Pulmonary artery endothelial cell (primary cell): Measurements from ENCODE around the gene TRPM5. TPM values are rescaled to one million over a fixed set of nuclear protein-coding genes. Genes with fewer than 3 reads are reported as not detected.
A peak's percentile ranks its signal among the peaks of the same experiment; 100 is the strongest.

ENCODE experiments used
- DNase-seq: peaks from one replicate; pipeline ENCODE4 v3.0.0-alpha.2; 2011; ENCODE audit warnings: low read depth, low spot score
- total RNA-seq: library from RNA; depleted of rRNA; stranded (reverse); fragments of >200 nt; gene quantifications from 2 replicates; pipeline ENCODE4 v1.2.3, GENCODE V29; 2014

TRPM5 gene
- total RNA-seq, 1 donor from 2014 or later, result not detected

DNA sequence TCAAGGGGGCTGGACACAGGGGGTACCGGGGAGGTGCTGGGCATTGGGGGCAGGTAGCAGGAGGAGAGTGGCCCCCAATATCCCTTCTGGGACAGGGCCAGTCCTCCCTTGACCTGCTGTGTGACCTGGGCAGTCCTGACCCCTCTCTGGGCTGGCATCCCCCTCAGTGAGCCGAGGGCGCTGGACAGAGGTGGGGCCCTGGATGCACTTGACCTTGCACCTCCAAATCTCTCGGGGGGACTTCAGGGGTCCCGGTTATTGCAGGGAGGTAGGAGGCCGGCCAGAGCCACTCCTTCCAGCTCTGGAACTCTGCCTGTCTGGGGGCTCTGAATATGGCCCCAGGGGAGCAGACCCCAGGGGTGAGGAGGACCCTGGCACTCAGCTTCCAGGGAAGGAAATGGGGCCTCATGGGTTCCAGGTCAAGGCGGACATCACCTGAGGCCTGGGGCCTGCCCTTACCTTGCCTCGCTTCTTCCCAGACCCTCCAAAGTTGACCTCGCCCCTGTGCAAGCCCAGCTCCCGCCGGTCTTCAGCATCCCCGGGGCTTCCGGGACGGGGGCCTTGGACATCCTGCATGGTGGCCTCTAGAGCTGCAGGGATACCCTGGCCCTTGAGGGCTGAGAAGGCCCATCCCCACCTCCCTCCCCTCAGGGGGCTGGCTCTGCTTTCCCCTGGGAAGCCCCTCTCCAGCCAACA is 21.7 kb downstream of the TRPM5 start:
- DNase-seq, result no peak

DNA sequence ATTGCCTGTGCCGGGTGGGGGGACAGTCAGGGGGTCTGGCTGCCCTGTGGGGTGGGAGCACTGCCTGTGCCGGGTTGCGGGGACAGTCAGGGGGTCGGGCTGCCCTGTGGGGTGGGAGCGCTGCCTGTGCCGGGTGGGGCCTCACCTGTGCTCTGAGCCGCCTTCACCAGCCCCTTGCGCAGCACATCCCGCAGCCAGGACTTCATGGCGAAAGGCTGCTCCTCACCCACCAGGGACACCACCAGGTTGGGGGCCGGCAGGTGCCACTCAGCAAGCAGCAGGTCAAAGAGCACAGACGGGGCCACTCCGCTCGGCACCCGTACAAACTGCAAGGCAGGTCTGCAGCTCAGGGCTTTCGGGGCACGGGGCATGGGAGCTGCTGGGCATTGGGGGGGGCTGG is 22.3 kb downstream of the TRPM5 start:
- DNase-seq, result no peak

DNA sequence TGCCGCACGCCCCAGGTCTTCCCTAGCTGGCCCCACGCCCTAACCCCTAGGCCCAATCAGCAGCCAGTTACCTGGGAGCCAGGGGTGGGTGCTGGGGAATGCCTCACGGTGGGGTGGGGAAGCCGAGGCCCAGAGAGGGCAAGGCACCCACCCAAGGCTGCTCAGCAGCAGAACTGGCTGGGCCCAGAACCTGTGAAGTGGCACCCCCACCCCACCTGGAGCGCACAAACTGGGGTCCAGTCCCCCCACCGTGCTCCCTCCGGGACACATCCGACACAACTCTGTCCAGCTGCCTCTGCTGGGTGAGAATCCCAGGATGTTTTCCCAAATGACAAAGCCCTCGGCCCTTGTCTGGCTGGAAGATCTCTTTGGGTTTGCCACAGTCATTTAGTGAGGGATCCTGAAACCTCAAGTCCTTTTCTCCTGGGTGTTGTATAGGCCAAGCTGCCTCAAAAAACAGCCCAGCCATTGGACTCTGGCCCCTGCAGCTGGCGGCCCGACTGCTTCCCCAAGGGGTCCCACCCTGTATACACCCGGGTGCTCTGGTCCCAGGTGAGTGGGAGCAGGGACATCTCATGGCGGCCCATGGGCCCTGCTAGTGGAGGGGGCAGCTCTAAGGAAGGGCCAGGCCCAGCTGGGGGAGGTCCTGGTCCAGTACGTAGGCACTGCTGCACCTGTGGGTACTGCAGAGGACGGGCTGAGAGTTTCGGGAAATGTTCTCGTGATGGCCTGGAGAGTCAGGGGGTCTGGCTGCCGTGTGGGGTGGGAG is 22.9 kb downstream of the TRPM5 start:
- DNase-seq, result no peak

DNA sequence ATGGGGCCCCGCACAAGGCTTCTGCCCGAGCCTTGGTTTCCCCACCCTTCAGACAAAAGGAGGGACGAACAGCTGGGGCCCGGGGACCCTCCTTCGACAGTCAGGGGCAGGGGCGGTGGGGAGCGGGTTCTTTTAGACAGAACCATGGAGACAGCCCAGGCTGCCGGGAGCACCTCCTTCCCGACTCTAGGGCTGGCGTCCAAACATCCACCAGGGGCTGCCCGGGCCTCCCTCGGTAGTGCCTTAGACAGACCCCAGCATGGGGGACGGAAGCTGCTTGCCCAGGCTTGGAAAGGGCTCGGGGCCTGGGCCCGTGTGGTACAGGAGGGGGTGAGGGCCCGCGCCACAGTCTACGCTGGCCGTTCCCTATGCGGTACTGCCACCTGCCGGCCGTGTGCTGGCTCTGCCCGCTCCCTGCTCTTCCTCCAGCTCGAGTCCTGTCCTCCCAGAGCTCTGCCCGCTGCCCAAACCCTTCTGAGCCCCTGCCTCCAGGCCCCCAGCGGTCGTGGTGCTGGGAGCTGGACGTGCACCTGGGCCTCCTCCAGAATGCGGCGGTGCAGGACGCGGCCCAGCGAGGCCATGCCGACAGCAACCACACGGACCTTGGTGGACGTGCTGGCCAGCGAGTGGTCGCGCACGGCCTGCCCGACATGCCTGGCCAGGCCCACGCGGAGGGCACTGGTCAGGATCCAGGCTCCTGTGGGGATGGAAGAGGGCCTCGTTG is 23.6 kb downstream of the TRPM5 start:
- peak; percentile 22 for DNase-seq

DNA sequence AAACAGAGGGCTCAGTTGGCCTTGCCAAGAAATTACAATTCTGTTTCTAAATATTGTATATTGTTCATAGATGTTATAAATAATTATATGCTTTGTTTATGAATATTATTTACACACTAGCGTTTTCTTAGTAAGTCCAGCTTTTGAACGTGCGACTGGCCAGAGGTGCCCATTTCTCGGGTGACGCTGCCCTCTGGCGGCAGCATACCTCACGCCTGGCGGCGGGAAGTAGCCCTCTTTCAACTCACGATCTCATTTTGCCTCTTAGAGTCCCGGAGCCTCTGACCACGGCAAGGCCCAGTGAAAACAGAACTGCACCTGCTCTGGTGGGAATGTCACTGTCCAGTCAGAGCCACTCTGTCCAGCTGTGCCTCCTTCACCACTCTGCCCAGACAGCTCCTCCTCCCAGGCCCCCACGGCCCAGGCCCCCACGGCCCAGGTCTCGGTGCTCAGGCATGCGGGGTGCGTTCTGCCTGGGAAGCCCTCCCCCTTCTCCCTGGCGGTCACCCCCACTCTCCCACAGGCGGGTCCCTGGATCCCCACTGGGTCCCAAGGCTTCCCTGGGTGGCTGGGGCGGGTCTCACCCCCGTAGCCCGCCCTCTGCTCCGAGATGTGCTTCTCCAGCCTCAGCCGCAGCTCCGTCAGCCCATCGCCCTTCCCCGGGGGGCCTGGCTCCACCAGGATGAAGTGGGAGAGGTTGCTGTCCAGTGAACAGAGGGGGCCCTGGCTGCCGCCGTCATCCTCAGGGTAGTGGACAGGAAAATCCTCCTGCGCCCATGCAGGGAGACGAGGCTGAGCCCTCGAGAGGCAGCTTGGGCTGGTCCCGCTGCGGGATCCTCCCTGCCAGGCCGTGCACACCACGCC is 24.4 kb downstream of the TRPM5 start:
- DNase-seq, result peak; percentile 40

DNA sequence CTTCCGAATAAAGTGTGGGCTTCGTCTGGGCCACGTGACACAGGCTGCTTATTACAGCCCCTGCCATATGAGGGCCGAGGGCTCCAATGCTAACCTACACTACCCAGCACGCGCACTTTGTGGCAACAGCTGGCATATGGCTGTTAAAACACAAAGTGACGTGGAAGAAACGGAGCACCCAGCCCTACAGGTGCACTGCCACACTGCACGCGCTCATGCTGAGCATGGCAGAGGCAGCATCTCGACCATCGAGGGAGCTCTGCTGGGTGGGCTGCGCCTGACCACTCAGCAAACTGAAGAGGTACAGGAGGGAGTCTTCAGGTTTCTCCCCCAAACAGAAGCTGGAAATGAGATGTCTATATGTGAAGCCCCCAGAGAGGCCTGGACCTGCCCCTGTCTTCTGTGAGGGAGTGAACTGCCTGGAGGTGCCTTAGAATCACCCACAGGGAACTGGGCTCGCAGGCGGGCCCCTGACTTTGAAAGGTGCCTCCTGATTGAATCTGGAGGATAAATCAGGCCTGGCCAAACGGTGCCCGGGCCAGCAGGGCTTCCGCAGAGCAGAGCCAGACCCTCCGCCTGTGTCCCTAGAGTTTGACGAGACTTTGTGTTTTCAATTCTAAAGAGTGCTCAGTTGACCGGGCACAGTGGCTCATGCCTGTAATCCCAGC is 25.5 kb downstream of the TRPM5 start:
- no peak for DNase-seq

DNA sequence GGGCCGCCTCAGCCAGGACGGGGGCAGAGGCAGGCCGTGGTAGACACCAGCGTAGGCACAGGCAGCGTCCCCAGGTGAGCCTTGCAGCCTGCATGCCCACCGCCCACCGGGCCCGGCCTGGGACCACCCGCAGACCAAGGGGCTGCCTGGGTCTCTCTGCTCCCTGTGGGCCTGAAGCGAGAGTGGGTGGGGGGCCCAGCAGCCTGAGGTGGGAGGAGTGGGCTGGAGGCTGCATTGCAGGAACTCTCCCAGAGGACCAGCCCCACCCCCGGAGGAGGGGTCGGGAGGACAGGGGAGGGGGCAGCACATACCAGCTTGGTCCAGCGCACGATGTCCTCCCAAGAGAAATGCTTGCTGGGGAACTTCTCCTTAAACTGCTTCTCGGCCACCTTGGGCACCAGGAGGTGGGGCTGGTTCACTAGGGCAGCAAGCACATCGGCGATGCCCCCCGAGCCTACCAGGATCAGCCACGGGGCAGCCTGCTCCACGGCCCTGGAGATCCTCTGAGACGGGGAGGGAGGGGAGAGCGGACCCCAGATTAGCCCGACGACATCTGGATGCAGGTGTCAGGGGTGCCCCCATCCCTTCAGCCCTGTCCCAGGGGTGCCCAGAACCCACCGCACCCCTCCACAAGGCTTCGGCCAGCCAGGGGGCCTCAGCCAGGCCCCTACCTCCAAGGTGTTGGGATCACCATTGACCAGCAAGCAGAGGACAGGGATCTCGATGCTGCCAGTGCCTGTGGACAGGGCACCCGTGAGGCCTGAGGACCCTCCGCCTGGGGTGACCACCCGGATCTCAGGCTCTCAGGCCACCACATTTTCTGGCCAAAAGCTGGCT is 26.2 kb downstream of the TRPM5 start:
- no peak for DNase-seq

DNA sequence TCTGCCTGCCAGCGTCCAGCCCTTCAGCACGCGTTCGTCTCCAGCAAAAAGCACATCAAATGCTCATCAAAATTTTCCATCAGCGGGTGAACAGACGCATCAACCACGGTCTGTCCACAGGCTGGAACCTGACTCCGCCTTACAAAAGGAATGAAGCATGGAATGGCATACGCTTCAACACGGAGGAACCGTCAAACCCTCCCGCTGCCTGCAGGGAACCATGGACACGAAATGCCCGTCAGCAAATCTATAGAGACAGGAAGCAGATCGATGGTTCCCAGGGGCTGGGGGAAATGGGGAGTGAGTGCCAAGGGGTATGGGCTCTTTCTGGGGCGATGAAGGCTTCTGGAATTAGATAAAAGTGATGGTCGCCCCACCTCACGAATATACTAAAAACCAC is 27.5 kb downstream of the TRPM5 start:
- DNase-seq, result no peak

DNA sequence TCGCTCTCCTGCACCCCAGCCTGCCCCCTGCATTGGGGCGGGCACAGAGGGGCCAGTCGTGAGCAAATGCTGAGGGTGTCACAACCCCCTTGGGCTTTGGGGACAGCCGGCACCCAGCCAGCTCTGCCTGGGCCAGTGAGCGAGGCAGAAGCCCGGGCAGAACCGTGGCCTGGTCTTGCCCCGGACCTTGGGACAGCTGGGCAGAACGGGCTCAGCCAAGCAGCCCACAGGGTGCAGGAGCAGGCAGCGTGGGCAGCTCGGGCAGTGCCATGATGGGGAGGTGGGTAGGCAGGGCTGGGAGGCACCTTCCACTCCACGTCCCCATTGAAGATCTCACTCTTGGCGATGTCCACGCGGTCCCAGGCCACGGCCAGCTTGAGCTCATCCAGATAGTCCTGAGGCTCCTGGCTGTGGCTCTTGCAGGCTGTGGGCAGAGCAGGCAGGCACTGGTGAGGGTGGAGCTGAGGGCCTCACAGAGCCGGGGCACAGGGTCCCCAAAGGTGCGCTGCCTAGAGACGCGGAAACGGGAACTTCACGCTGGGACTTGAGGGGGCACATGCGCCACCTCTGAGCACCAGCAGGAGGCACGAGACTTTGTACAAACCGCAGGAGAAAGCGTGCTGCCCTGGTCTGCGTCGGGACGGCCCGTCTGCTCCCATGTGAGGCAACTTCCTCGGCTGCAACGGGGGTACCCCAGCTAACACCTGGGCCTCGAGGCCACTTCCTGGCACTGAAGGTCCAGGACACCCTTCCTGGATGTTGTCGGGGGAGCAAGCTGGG is 28.5 kb downstream of the TRPM5 start:
- DNase-seq, result no peak

DNA sequence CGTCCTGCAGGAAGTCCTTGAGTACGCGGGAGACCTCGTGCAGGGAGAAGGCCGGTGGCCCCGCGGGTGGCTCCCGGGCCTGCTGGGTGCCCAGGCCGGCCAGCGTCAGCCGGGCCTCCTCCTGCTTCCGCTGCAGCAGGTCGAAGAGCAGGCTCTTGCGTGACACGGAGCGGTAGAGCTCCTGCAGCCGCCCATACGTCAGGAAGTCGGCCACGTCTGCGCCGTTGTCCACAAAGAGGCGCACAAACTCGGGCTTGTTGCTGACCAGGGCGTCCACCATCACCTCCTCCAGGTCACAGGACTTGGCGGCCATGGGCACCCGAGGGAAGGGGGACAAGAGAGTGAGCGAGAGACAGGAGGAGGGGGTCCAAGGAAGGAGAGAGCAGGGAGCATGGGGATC is 29.1 kb downstream of the TRPM5 start:
- no peak for DNase-seq

DNA sequence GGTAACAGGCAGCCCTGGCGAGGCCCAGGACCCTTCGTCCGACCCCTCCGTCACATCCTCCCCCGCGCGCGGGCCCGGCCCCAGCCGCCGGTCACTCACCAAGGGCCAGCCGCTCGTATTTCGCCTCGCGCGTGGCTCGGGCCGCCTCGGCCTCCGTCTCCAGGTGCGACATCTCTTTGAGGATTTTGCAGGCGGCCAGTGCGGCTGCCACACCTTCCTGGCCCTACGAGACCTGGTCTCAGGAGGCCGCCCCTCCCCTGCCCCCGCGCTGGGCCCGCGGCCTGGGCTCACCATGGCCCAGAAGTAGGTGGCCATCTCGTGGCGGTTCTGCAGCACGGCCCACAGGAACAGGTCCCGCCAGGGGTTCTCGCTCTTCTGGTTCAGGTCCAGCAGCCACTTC is 29.7 kb downstream of the TRPM5 start:
- DNase-seq, result no peak

DNA sequence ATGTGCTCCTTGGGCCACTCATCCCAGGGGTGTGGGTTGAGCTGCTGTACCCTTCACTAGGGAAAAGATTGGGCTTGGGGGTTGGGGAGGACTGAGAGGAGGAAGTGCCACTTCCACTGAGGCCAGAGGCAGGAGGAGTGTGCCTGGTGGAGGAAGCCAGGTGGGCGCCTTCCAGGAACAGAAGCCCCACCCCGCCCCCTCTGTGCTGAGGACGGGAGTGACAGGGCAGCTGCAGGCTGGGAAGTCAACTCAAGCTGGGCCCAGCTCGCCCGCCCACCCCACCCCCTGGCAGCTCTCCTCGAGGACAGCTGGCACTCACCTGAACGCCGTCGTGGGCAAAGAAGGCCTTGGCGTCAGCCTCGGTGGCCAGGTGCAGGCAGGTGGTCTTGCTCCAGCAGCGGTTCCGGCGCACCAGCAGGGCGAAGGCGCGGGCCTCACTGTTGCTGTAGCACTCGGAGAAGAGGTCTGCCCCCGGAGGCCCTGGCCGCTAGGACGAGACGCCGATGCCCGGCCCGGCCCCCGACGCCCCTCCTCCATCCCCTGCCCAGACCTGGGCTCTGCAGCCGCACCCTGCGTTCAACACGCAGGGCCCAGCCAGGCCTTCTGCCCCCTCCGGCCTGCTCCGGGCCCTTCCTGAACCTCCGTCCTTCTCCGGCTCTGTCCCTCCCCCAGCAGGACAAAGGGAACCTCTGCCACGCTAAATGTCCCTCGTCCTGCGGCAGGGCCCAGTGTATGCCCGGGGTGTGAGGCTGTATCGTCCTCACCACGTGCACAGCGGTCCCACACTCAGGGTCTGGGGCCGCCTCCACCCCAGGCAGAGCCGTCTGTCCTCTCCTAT is 30.4 kb downstream of the TRPM5 start:
- no peak for DNase-seq

DNA sequence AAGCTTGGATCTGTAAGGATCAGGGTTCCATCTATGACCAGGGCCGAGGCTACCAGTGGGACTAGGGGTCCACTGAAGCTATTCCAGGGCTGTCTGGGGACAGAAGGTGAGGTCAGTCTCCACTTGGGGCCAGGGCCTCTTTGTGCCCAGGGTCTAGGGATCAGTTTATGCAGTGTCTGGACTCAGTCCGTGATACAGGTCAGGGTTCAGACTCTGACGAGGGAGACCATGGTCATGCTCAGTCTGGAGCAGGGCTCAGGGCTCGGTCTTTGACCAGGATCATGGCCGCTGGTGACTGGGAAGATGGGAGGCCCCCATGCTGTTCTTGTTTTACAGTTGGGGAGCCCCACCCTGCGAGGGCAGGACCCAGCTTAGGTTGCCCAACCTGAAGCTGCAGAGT is 32.0 kb downstream of the TRPM5 start:
- no peak for DNase-seq

DNA sequence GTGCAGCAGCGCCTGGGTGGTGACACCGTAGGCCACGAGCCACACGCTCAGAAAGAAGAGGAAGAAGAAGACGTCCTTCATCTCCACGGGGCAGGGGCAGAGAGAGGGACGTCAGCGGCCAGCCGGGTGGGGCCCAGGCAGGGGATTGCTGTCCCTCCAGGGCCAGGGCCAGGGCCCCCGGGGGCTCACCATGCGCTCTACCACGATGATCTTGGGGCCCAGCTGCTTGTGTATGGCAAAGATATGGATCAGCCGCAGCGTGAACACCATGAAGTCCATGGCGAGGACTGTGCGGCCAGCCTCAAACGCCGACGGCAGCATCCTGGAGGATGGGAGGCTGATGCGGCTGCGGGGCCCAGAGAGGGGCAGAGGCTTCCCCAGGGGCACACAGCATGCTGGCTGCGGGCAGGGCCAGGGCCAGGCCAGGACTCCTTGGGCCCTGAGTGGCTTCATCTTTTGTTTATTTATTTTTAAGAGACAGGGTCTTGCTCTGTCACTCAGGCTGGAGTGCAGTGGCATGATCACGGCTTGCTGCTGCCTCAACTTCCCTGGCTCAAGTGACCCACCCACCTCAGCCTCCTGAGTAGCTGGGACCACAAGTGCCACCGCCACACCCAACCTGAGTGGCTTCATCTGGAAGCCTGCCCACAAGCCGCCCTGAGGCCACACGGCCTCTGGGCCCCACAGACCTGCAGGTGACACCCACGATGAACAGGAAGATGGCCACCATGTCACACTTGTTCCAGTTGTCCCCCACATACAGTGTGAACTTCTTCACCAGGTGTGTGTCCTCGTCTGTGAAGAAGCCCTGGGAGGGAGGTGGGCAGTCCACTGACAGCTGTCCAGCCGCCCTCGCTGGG is 32.6 kb downstream of the TRPM5 start:
- DNase-seq, result no peak

DNA sequence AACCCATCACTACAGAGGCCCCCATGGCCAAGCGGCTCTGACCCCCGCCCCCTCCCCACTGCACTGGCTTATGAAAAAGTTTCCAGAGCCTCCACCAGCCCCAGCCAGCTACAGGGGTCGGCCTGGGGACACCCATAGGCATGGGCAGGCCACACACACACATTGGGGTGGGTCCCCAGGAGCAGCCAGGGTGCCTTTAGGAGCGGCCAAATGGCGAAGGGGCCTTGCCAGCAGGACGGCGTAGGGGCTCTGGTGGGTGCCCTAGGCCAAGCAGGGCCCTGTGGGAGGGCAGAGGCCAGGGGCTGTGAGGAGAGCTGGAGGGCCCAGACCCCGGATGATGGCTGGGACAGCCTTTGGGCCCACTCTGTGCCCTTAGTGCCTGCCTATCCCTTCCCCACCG is 33.7 kb downstream of the TRPM5 start:
- DNase-seq, result no peak

DNA sequence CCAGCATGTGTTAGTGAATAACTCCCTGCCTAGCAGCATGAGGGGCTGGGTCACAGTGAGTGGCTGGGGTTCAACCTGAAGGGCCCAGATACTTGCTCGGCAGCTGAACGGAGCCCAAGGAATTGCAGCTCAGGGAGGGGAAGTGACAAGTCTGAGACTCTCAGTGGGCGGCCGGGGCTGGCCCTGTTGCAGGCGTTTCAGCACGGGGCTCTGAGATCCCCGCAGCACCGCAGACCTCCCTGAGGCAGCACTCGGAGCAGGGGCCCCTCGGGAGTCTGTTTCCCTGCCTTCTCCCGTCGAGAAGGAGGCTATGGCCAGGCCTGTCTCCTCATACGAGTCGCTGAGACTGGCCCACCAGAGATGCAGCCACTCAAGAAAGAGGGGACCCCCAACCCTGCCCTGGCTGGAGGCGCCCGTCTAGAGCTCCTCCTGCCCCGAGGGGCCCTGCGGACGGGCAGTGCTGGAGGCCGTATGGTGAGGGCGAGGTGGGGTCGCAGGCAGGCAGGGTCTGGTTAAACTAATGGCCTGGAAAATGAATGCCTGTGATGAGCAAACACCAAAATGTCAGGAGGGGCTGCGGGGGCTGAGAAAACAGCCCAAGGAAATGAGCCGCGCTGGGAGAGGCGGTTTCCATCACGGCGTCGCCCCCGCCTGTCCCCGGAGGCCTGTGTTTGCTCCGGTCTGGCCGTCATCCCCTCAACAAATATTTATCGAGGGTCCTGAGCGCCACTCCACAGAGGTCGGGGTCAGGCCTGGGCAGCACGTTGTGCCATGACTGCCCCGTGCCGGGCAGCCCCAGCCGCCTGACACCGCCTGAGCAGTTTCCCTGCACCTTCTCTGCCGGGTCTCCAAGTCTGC is 34.5 kb downstream of the TRPM5 start:
- no peak for DNase-seq
